ENCODE data around the gene CLIC4.

DNA sequence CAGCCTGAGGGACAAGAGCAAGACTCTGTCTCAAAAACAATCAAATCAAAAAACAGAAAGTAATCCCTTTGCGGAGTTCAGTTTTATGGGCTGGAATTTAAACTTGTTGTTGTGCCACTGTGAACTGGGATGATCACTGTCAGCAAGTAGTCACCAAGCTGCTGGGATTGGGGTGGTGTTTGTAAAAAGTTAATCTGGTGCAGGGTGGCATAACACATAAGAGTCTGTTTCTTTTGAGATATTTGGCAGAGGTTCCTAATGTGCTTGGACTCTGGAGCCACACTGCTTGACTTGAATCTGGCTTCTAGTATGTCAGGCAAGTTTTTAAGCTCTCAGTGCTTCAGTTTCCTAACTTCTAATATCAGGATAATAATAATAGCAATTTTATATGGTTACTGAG is 6.6 kb downstream of the CLIC4 start:
- TF ChIP-seq, protein P1, sequence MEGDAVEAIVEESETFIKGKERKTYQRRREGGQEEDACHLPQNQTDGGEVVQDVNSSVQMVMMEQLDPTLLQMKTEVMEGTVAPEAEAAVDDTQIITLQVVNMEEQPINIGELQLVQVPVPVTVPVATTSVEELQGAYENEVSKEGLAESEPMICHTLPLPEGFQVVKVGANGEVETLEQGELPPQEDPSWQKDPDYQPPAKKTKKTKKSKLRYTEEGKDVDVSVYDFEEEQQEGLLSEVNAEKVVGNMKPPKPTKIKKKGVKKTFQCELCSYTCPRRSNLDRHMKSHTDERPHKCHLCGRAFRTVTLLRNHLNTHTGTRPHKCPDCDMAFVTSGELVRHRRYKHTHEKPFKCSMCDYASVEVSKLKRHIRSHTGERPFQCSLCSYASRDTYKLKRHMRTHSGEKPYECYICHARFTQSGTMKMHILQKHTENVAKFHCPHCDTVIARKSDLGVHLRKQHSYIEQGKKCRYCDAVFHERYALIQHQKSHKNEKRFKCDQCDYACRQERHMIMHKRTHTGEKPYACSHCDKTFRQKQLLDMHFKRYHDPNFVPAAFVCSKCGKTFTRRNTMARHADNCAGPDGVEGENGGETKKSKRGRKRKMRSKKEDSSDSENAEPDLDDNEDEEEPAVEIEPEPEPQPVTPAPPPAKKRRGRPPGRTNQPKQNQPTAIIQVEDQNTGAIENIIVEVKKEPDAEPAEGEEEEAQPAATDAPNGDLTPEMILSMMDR (IDR thresholded peaks at IDR 0.05): no peak
- TF ChIP-seq POLR2AphosphoS5 (IDR thresholded peaks at IDR 0.05) (no peak), POLR2A (IDR thresholded peaks at IDR 0.05) (no peak)

Measured in breast epithelium (tissue), 3 donors.